SK-N-SH treated with all-trans-retinoic acid at 6 μM for 48 hours (cell line): Measurements from ENCODE around the gene AZIN2.

Experiments used
- ATAC-seq: fragments of 200-7000 bp; cut with Tn5 transposase; 3 replicates; pipeline ENCODE4 v1.9.1; 2020; ENCODE audit warnings: mild to moderate bottlenecking, moderate library complexity
- ARNTL ChIP-seq: fragments of 450-650 bp; formaldehyde crosslinking; IDR thresholded peaks from 2 replicates; pipeline ENCODE4 v1.5.0; 2020; ENCODE audit warnings: low read depth, mild to moderate bottlenecking, moderate library complexity, borderline replicate concordance
- BACH2 ChIP-seq: fragments of 250-450 bp; sonication (Bioruptor Pico); IDR thresholded peaks from 2 replicates; pipeline ENCODE4 v1.9.0; 2021; ENCODE audit warnings: mild to moderate bottlenecking, borderline replicate concordance
- CSDC2 ChIP-seq: fragments of 250-450 bp; sonication (Bioruptor Pico); IDR thresholded peaks from 2 replicates; pipeline ENCODE4 v1.5.0; 2020; ENCODE audit warnings: mild to moderate bottlenecking, moderate library complexity
- ESRRG ChIP-seq: fragments of 250-450 bp; sonication (Bioruptor Pico); IDR thresholded peaks from 2 replicates; pipeline ENCODE4 v1.6.1; 2021; ENCODE audit warnings: mild to moderate bottlenecking
- GLIS3 ChIP-seq: fragments of 250-450 bp; sonication (Bioruptor Pico); IDR thresholded peaks from 2 replicates; pipeline ENCODE4 v1.5.0; 2020; ENCODE audit warnings: mild to moderate bottlenecking, moderate library complexity
- ISL1 ChIP-seq: fragments of 250-450 bp; sonication (Bioruptor Pico); IDR thresholded peaks from 2 replicates; pipeline ENCODE4 v2.1.2; 2022; ENCODE audit warnings: mild to moderate bottlenecking, moderate library complexity
- OSR1 ChIP-seq: fragments of 250-450 bp; sonication (Bioruptor Pico); IDR thresholded peaks from 2 replicates; pipeline ENCODE4 v1.8.0; 2022; ENCODE audit warnings: moderate library complexity, mild to moderate bottlenecking, inconsistent platforms
- PATZ1 ChIP-seq: fragments of 250-450 bp; sonication (Bioruptor Pico); IDR thresholded peaks from 2 replicates; pipeline ENCODE4 v1.8.0; 2020; ENCODE audit warnings: mild to moderate bottlenecking, moderate library complexity, borderline replicate concordance
- POU6F1 ChIP-seq: fragments of 250-450 bp; sonication (Bioruptor Pico); IDR thresholded peaks from 2 replicates; pipeline ENCODE4 v1.8.0; 2021; ENCODE audit warnings: low read depth, mild to moderate bottlenecking, moderate library complexity, borderline replicate concordance
- PPARA ChIP-seq: fragments of 250-450 bp; sonication (Bioruptor Pico); IDR thresholded peaks from 2 replicates; pipeline ENCODE4 v1.5.0; 2020; ENCODE audit warnings: mild to moderate bottlenecking, borderline replicate concordance
- RARB ChIP-seq: fragments of 250-450 bp; sonication (Bioruptor Pico); IDR thresholded peaks from 2 replicates; pipeline ENCODE4 v1.8.0; 2021; ENCODE audit warnings: mild to moderate bottlenecking, moderate library complexity
- TCF4 ChIP-seq: fragments of 250-450 bp; sonication (Bioruptor Pico); IDR thresholded peaks from 2 replicates; pipeline ENCODE4 v1.8.0; 2021; ENCODE audit warnings: mild to moderate bottlenecking, moderate library complexity, borderline replicate concordance
- TOX ChIP-seq: fragments of 250-450 bp; sonication (Bioruptor Pico); IDR thresholded peaks from 2 replicates; pipeline ENCODE4 v1.8.0; 2021; ENCODE audit warnings: mild to moderate bottlenecking, moderate library complexity, borderline replicate concordance
- ZC3H10 ChIP-seq: fragments of 250-450 bp; sonication (Bioruptor Pico); IDR thresholded peaks from 2 replicates; pipeline ENCODE4 v1.5.1; 2021; ENCODE audit warnings: mild to moderate bottlenecking, moderate library complexity
- ZFP3 ChIP-seq: fragments of 250-450 bp; sonication (Bioruptor Pico); IDR thresholded peaks from 2 replicates; pipeline ENCODE4 v1.5.0; 2020; ENCODE audit warnings: mild to moderate bottlenecking, moderate library complexity
- ZFP30 ChIP-seq: fragments of 450-650 bp; formaldehyde crosslinking; IDR thresholded peaks from 2 replicates; pipeline ENCODE4 v1.5.0; 2022; ENCODE audit warnings: mild to moderate bottlenecking, moderate library complexity
- ZNF565 ChIP-seq: fragments of 450-650 bp; formaldehyde crosslinking; conservative IDR thresholded peaks from 2 replicates; pipeline ENCODE4 v1.5.0; 2020; ENCODE audit warnings: low read depth, mild to moderate bottlenecking, moderate library complexity
- ZNF70 ChIP-seq: fragments of 450-650 bp; formaldehyde crosslinking; IDR thresholded peaks from 2 replicates; pipeline ENCODE4 v1.5.0; 2020; ENCODE audit warnings: mild to moderate bottlenecking, moderate library complexity
- ZNF8 ChIP-seq: fragments of 450-650 bp; formaldehyde crosslinking; IDR thresholded peaks from 2 replicates; pipeline ENCODE4 v1.5.0; 2020; ENCODE audit warnings: mild to moderate bottlenecking, moderate library complexity
- TF ChIP-seq, protein P1 (sequence below): fragments of 250-450 bp; sonication (Bioruptor Pico); IDR thresholded peaks from 2 replicates; pipeline ENCODE4 v1.5.0; 2020; ENCODE audit warnings: mild to moderate bottlenecking, moderate library complexity
- TF ChIP-seq, protein P2 (sequence below): fragments of 250-450 bp; sonication (Bioruptor Pico); IDR thresholded peaks from 2 replicates; pipeline ENCODE4 v1.5.1; 2021; ENCODE audit warnings: mild to moderate bottlenecking, moderate library complexity

Gene AZIN2

DNA sequence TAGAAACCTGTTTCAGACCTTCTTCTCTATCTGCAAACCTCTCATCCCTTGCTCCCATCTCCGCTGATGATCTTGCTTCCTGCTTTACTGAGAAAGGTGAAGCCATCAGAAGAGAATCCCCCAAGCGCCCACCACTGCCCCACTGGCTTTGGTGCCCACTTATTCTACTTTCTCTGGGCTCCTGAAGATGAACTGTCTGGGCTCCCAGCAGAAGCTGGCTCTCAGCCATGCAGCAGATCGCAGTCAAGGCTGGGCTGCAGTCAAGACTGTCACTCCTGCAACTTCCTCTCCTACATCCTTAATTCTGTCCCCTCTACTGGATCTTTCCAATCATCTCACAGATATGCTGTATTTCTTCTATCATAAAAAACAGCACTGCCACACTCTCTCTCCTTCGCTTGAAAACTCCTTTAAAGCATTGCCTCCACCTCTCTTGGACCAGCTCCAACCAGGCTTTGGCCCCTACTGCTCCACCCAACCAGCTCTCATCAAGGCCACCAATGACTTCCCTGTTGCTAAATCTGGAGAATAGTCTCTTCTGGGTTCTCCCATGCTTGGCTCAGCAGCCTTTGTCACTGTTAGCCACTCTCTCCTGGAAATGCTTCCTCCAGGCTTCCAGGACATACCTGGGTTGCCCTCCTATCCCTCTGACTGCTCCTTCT lies 75.1 kb downstream of the AZIN2 start:
- no peak for ATAC-seq
- no peak for TF ChIP-seq GLIS3 (CRISPR knock-in tag)
- no peak for TF ChIP-seq BACH2 (CRISPR knock-in tag)
- TF ChIP-seq ZNF565 (CRISPR knock-in tag) = no peak
- TF ChIP-seq ISL1 (CRISPR knock-in tag) = no peak
- TF ChIP-seq CSDC2 (CRISPR knock-in tag) = no peak
- TF ChIP-seq ZFP30 = no peak
- TF ChIP-seq OSR1 (CRISPR knock-in tag) = no peak
- no peak for TF ChIP-seq TOX (CRISPR knock-in tag)
- TF ChIP-seq RARB (CRISPR knock-in tag) = no peak
- TF ChIP-seq ZC3H10 (CRISPR knock-in tag) = no peak
- no peak for TF ChIP-seq PPARA
- TF ChIP-seq, protein P1, sequence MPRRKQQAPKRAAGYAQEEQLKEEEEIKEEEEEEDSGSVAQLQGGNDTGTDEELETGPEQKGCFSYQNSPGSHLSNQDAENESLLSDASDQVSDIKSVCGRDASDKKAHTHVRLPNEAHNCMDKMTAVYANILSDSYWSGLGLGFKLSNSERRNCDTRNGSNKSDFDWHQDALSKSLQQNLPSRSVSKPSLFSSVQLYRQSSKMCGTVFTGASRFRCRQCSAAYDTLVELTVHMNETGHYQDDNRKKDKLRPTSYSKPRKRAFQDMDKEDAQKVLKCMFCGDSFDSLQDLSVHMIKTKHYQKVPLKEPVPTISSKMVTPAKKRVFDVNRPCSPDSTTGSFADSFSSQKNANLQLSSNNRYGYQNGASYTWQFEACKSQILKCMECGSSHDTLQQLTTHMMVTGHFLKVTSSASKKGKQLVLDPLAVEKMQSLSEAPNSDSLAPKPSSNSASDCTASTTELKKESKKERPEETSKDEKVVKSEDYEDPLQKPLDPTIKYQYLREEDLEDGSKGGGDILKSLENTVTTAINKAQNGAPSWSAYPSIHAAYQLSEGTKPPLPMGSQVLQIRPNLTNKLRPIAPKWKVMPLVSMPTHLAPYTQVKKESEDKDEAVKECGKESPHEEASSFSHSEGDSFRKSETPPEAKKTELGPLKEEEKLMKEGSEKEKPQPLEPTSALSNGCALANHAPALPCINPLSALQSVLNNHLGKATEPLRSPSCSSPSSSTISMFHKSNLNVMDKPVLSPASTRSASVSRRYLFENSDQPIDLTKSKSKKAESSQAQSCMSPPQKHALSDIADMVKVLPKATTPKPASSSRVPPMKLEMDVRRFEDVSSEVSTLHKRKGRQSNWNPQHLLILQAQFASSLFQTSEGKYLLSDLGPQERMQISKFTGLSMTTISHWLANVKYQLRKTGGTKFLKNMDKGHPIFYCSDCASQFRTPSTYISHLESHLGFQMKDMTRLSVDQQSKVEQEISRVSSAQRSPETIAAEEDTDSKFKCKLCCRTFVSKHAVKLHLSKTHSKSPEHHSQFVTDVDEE (CRISPR knock-in tag) = no peak
- TF ChIP-seq PATZ1 (CRISPR knock-in tag) = no peak
- TF ChIP-seq TCF4 (CRISPR knock-in tag) = no peak

DNA sequence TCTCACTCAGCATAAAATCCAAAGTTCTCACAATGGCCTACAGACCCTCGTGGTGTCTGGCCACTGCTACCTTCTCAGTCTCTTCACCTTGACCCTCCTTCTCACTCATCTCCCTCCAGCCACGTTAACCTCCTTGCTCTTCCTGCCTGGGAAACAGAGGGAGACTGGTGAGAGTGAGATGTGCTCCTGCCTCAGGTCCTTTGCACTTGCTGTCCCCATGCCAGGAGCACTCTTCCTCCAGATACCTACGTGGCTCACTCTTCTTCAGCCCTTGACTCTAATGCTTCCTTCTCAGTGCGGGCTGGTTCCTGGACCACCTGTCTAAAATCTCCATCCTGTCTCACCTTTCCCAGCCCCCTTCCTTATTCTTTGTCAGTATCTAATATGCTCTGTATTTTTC lies 76.2 kb downstream of the AZIN2 start:
- TF ChIP-seq TOX (CRISPR knock-in tag) = no peak
- TF ChIP-seq ISL1 (CRISPR knock-in tag) = no peak
- TF ChIP-seq ZNF70 (CRISPR knock-in tag) = no peak
- no peak for TF ChIP-seq PATZ1 (CRISPR knock-in tag)
- no peak for TF ChIP-seq POU6F1 (CRISPR knock-in tag)
- no peak for TF ChIP-seq ZFP30
- TF ChIP-seq, protein P2, sequence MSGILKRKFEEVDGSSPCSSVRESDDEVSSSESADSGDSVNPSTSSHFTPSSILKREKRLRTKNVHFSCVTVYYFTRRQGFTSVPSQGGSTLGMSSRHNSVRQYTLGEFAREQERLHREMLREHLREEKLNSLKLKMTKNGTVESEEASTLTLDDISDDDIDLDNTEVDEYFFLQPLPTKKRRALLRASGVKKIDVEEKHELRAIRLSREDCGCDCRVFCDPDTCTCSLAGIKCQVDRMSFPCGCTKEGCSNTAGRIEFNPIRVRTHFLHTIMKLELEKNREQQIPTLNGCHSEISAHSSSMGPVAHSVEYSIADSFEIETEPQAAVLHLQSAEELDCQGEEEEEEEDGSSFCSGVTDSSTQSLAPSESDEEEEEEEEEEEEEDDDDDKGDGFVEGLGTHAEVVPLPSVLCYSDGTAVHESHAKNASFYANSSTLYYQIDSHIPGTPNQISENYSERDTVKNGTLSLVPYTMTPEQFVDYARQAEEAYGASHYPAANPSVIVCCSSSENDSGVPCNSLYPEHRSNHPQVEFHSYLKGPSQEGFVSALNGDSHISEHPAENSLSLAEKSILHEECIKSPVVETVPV = no peak
- no peak for TF ChIP-seq ARNTL
- TF ChIP-seq ZC3H10 (CRISPR knock-in tag) = no peak
- no peak for TF ChIP-seq CSDC2 (CRISPR knock-in tag)
- no peak for TF ChIP-seq ZFP3 (CRISPR knock-in tag)
- no peak for ATAC-seq

- no peak for ATAC-seq
- TF ChIP-seq ZNF565 (CRISPR knock-in tag) = no peak
- no peak for TF ChIP-seq POU6F1 (CRISPR knock-in tag)
- no peak for TF ChIP-seq ARNTL
- no peak for TF ChIP-seq ESRRG (CRISPR knock-in tag)
- no peak for TF ChIP-seq ZFP30
- TF ChIP-seq, protein P2 = no peak
- TF ChIP-seq GLIS3 (CRISPR knock-in tag) = no peak
- TF ChIP-seq ZNF8 (CRISPR knock-in tag) = no peak
- TF ChIP-seq RARB (CRISPR knock-in tag) = no peak
- TF ChIP-seq CSDC2 (CRISPR knock-in tag) = no peak
- TF ChIP-seq TCF4 (CRISPR knock-in tag) = no peak
These were observed 77.4 kb downstream of the AZIN2 start for GRCh38 chr1:33158366-33158765.
